GM12801 (cell line): Measurements from ENCODE around the gene THAP4.

ENCODE experiments used
- CTCF ChIP-seq: IDR thresholded peaks from one replicate; pipeline ENCODE4 v1.5.1; 2011; ENCODE audit warnings: control low read depth; ENCODE audit not compliant: insufficient read length; ENCODE audit errors: extremely low read depth

Gene THAP4

GRCh38 chr2:241563981-241564595 lies 72.9 kb downstream of the THAP4 start:
- TF ChIP-seq CTCF = no peak

- no peak for TF ChIP-seq CTCF
These were observed 73.4 kb downstream of the THAP4 start for GRCh38 chr2:241563571-241563980.

- no peak for TF ChIP-seq CTCF
These were observed 73.9 kb downstream of the THAP4 start for GRCh38 chr2:241563031-241563507.

GRCh38 chr2:241562269-241562891 lies 74.6 kb downstream of the THAP4 start:
- TF ChIP-seq CTCF = no peak

- no peak for TF ChIP-seq CTCF
These were observed 75.1 kb downstream of the THAP4 start for GRCh38 chr2:241561832-241562231.

GRCh38 chr2:241560883-241561474 lies 76.0 kb downstream of the THAP4 start:
- TF ChIP-seq CTCF = no peak

GRCh38 chr2:241560162-241560882 lies 76.6 kb downstream of the THAP4 start:
- TF ChIP-seq CTCF = no peak
